GM19468 (cell line): ENCODE measurements around the gene C7.
"Not testable (repeated sequence)": the region's sequence is repeated elsewhere in the genome, so short reads cannot be mapped to it uniquely, and the experiment has no call there.

Experiments
- ATAC-seq: cut with Tn5 transposase; IDR thresholded peaks from one replicate; pipeline ENCODE4 v1.9.1; 2021; ENCODE audit warnings: mild to moderate bottlenecking, moderate library complexity, moderate number of reproducible peaks; ENCODE audit not compliant: unreplicated experiment; ENCODE audit errors: extremely low read depth

Gene C7

GRCh38 chr5:40987349-40987748 lies 78.1 kb downstream of the C7 start:
- ATAC-seq = no peak

DNA sequence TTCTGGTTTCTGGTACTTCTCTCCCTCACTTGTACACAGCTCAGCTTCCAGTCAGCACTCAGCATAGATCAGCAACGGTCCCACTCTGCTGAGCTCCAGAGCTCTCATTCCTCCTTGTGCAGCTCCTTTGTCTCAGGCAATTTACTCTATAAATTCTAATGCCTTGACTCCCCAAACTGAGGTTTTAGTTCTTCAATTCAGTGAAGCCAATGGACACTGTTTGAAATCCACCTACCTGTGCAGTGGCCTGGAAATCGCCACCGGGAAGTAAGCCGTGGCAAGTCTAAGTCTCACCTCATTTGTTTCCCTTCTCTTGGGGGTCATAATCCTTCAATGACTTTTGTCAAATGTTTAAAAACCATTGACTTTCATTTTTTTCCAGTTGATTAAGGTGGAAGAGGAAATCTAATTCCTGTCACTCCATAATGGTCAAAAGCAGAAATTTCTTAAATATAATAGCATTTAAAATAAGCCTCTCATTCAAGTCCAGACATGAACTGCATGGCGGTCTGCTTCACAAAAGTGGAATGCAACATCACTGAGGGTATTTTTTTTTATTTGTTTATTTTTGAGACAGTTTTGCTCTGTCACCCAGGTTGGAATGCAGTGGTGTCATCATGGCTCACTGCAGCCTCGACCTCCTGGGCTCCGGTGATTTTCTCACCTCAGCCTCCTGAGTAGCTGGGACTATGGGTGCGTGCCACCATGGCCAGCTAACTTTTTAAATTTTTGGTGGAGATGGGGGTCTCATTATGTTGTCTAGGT lies 79.6 kb downstream of the C7 start:
- no peak for ATAC-seq

DNA sequence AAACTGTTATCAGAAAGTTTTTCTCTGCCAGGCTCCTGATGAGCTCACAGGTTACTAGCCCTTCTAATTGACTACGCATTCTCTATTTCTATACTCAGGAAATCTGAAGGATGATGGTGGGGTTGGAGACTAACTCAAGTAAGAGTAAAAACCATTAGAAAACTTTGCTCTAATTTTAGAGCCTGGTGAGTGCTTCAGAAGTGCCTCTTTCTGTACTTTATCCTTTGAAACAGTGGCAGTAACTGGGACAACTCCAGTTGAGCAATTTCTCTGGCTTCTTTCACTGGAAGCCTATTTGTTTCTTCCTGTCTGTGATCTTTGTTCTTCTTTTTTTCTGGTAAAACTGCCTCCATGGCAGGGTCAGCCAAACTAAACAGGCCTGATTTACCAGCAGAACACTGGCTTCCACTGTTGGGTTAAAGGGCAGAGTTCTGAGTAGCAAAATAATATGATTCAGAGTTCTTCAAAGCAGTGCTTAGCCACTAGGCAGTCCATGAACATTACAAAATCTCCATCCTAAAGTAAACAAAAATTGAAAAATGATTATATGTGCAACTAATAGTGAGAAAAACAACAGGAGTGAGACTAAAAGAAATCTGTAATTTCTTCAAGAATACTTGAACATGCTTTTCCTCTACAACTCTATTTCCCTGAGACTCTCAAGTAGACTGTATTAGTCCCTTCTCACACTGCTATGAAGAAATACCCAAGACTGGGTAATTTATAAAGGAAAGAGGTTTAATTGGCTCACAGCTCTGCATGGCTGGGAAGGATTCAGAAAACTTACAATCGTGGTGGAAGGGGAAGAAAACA lies 82.1 kb downstream of the C7 start:
- no peak for ATAC-seq

DNA sequence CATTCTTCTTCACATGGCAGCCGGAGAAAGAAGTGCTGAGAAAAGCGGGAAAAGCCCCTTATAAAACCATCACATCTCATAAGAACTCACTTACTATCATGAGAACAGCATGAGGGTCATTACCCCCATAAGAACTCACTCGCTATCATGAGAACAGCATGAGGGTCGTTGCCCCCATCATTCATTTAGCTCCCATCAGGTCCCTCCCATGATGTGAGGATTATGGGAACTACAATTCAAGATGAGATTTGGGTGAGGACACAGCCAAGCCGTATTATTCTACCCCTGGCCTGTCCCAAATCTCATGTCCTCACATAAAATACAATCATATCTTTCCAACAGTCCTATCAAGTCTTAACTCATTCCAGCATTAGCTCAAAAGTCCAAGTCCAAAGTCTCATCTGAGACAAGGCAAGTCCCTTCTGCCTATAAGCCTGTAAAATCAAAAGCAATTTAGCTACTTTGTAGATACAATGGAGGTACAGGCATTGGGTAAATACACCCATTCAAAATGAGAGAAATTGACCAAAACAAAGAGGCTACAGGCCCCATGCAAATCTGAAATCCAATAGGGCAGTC lies 82.8 kb downstream of the C7 start:
- ATAC-seq = no peak

DNA sequence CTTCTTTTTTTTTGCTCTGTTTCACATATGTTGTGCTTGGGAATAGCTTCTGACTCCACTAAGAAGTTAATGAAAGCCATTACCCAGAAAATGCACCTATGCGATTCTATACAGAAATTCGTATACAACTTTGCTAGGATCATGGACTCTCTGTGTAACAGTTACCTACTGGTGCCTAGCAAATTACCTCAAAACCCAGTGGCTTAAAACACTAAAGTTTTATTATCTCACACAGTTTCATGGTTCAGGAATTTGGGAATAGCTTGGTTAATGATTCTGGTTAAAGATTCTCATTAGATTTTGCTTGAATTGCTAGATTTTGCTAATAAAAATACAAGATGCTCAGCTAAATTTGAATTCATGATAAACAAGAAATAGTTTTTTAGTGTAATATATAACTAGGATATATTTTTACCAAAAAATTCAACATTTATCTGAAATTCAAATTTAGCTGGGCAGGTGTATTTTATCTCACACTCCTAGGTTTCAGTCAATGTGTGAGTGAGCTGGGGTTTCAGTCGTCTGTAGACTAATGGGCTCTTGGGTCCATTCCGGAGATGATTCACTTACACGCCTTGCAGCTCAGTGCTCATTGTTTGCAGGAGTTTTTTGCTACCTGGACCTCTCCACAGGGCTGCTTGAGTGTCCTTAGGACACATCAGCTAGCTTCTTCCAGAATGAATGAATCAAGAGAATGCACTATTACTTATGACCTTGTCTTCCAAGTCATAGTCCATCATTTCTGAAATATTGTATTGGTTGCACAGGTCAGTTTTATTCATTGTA lies 86.7 kb downstream of the C7 start:
- ATAC-seq = no peak

GRCh38 chr5:40999142-40999541 lies 89.8 kb downstream of the C7 start:
- ATAC-seq = no peak

- no peak for ATAC-seq
These were observed 90.7 kb downstream of the C7 start for GRCh38 chr5:40999966-41000365.

GRCh38 chr5:41003670-41004376 lies 94.5 kb downstream of the C7 start:
- ATAC-seq = no peak

DNA sequence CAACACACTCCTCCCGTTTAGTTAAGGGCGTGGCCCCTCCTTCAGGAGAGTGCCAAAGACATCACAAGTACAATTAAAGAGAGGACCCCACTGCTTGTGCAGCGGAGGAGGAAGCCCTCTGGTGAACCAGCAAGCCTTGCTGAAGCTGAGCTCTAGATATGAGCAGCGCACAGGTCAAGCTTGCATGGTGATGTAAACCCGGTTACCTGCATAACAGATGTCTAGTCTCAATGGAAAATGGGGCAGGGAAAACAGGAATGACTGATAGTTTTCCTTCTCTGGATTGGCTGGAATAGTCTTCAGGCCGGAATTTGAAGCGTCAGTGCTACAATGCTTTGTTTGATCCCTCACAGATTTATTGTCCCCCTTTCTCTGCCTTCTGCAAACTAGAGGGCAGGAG lies 95.6 kb downstream of the C7 start:
- ATAC-seq = no peak

DNA sequence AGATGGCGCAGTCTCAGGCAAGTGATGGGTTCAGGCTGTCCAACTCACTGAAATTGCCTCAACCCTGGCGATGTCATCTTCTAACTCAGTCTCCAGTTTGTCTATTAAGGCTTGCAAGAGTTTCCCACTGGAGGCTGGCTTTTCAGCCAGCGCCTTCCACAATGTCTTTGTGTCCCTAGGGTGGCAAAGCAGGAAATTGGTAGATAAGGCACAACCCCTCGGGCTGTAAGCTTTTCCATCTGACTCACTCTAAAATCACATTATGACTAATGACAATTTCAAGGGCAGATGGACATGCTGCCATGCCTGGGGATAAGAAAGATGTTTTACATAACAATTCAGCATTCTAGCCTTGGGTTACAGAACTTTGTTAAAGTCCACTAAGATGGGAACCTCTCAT lies 99.9 kb downstream of the C7 start:
- ATAC-seq = no peak

GRCh38 chr5:41010572-41010971 lies 101.3 kb downstream of the C7 start:
- no peak for ATAC-seq

DNA sequence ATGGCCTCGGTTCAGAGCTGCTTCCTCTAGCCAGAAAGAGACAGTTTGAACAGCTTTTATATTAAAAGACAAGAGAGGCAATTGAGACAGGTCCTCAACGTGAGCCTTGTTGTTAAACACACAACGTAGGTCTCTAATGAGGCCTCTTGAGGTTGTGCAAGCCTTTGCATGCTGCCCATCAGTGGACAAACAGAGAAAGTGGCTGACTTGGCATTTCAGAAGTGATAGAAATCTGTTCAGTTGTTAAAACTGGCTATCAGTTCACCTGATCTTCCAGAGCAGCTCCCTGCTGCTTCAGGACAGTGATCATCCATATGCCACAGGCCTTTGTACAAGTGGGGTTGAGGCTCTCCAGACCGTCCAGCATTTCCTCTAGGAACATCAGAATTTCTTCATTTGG lies 103.0 kb downstream of the C7 start:
- no peak for ATAC-seq

- ATAC-seq = not testable (repeated sequence)
These were observed 113.3 kb downstream of the C7 start for GRCh38 chr5:41022600-41022999.
